ENCODE data around the gene RNFT2.

GRCh38 chr12:116890330-116890729, 152.2 kb downstream of the RNFT2 start:
- no peak for TF ChIP-seq EZH2 (IDR thresholded peaks at IDR 0.05; ENCODE audit: low read depth)
- TF ChIP-seq, protein P1, sequence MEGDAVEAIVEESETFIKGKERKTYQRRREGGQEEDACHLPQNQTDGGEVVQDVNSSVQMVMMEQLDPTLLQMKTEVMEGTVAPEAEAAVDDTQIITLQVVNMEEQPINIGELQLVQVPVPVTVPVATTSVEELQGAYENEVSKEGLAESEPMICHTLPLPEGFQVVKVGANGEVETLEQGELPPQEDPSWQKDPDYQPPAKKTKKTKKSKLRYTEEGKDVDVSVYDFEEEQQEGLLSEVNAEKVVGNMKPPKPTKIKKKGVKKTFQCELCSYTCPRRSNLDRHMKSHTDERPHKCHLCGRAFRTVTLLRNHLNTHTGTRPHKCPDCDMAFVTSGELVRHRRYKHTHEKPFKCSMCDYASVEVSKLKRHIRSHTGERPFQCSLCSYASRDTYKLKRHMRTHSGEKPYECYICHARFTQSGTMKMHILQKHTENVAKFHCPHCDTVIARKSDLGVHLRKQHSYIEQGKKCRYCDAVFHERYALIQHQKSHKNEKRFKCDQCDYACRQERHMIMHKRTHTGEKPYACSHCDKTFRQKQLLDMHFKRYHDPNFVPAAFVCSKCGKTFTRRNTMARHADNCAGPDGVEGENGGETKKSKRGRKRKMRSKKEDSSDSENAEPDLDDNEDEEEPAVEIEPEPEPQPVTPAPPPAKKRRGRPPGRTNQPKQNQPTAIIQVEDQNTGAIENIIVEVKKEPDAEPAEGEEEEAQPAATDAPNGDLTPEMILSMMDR (conservative IDR thresholded peaks at IDR 0.05): no peak
